T-helper 2 cell (primary cell): Measurements from ENCODE around the gene TST.
"Not testable (repeated sequence)": the region's sequence is repeated elsewhere in the genome, so short reads cannot be mapped to it uniquely, and the experiment has no call there.

Experiments
- DNase-seq, 5 experiments: peaks; one replicate each; pipeline versions ENCODE4 v3.0.0 to v3.0.0-alpha.2; 2012 to 2022

Gene TST

GRCh38 chr22:37014415-37014806 lies 4.8 kb downstream of the TST start:
- no peak for DNase-seq

- no peak for DNase-seq
Observed at GRCh38 chr22:37012956-37013355, 6.3 kb downstream of the TST start.

- DNase-seq = no peak
Observed at GRCh38 chr22:37012262-37012904, 6.9 kb downstream of the TST start.

GRCh38 chr22:37011472-37011871 lies 7.8 kb downstream of the TST start:
- no peak for DNase-seq

- no peak for DNase-seq
Observed at GRCh38 chr22:37010976-37011375, 8.3 kb downstream of the TST start.

GRCh38 chr22:37010174-37010573 lies 9.1 kb downstream of the TST start:
- DNase-seq = no peak

GRCh38 chr22:37009490-37009889 lies 9.8 kb downstream of the TST start:
- DNase-seq = no peak

GRCh38 chr22:37008365-37008764 lies 10.9 kb downstream of the TST start:
- DNase-seq = no peak

GRCh38 chr22:37007651-37008050 lies 11.6 kb downstream of the TST start:
- DNase-seq = no peak

GRCh38 chr22:37002633-37003032 lies 16.6 kb downstream of the TST start:
- no peak for DNase-seq

- no peak for DNase-seq
Observed at GRCh38 chr22:37001826-37002225, 17.4 kb downstream of the TST start.

- DNase-seq = no peak
Observed at GRCh38 chr22:37000676-37001534, 18.3 kb downstream of the TST start.

GRCh38 chr22:36999463-36999862 lies 19.8 kb downstream of the TST start:
- no peak for DNase-seq

GRCh38 chr22:36998620-36999351 lies 20.5 kb downstream of the TST start:
- no peak for DNase-seq

- no peak for DNase-seq
Observed at GRCh38 chr22:36997746-36998145, 21.5 kb downstream of the TST start.

GRCh38 chr22:36991206-36991605 lies 28.0 kb downstream of the TST start:
- no peak for DNase-seq

GRCh38 chr22:36990457-36990856 lies 28.8 kb downstream of the TST start:
- no peak for DNase-seq

GRCh38 chr22:36989012-36989411 lies 30.2 kb downstream of the TST start:
- DNase-seq = not testable (repeated sequence)

GRCh38 chr22:36988075-36988832 lies 31.0 kb downstream of the TST start:
- DNase-seq = no peak

- DNase-seq = peak in 2 of 5 experiments; percentile 18 to 20
Observed at GRCh38 chr22:36986242-36986821, 32.9 kb downstream of the TST start.

- DNase-seq = no peak
Observed at GRCh38 chr22:36985211-36985889, 33.9 kb downstream of the TST start.

GRCh38 chr22:36982136-36982535 lies 37.1 kb downstream of the TST start:
- no peak for DNase-seq
